Measurements from ENCODE around the gene ANO5. TPM values are rescaled to one million over a fixed set of nuclear protein-coding genes. Genes with fewer than 3 reads are reported as not detected.

ANO5 gene
- total RNA-seq, 1 donor from 2014 or later = not detected

DNA sequence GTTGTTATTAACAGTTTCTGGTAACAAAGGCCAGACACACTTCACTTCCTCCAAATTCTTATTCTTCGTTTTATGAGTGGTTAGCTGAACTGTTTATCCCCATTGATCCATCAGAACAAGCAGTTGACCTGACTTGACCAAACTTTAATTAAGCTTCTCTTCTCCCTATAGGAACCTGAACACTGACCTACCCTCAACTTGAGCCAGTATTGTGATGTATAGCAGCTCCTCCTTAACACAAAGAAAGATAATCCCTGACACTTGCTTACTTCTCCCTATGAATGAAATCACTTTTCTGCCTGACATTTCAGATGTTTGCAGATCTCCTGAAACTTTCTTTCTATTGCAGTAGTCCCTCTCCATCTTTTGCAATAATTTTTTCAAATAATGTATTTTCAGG, 41.9 kb downstream of the ANO5 start:
- no peak for DNase-seq (ENCODE audit: low spot score in 2 of 2)
- Histone ChIP-seq H3K27ac (no peak overlapping the region), H3K27me3 (no peaks in the 10 kb centered on the region), H3K4me3 (no peak overlapping the region), H3K9me3 (no peaks in the 10 kb centered on the region), H3K36me3 (no peaks in the 10 kb centered on the region), H3K4me1 (no peaks in the 10 kb centered on the region)
- TF ChIP-seq, protein P1, sequence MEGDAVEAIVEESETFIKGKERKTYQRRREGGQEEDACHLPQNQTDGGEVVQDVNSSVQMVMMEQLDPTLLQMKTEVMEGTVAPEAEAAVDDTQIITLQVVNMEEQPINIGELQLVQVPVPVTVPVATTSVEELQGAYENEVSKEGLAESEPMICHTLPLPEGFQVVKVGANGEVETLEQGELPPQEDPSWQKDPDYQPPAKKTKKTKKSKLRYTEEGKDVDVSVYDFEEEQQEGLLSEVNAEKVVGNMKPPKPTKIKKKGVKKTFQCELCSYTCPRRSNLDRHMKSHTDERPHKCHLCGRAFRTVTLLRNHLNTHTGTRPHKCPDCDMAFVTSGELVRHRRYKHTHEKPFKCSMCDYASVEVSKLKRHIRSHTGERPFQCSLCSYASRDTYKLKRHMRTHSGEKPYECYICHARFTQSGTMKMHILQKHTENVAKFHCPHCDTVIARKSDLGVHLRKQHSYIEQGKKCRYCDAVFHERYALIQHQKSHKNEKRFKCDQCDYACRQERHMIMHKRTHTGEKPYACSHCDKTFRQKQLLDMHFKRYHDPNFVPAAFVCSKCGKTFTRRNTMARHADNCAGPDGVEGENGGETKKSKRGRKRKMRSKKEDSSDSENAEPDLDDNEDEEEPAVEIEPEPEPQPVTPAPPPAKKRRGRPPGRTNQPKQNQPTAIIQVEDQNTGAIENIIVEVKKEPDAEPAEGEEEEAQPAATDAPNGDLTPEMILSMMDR (IDR thresholded peaks at IDR 0.05) = no peak
- intact Hi-C loops (cut with DNase I) = no loop called here

DNA sequence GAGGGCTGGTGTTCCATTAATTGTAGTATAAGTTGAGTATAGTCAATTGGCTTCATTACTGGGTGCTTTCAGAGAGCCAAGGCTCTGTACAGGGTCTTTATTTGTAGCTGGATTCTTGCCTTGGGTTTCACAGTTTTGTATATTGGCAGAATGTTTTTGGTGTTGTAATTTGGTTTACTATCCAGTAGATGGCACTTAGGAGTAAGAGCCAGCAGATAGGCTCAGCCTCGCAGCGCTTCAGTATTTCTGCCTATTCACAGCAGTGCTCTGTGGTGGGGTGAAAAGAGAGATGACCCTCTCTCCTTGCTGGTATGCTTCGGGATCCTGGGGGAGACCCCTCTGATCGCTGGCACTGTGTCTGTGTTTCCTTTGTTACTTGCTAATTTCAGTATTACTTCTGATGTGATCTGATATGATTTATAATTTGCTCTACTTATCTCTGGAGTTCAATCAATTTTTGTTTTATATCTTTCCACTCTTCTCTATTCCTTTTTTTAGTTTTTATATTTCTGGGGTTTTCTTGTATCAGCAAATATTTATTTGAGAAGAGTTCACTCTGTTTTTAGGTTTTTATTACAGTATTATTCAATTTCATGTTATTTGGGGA, 52.2 kb downstream of the ANO5 start:
- Histone ChIP-seq H3K4me1 (no peaks in the 10 kb centered on the region), H3K9me3 (no peaks in the 10 kb centered on the region), H3K4me3 (no peak overlapping the region), H3K36me3 (no peaks in the 10 kb centered on the region), H3K27ac (no peak overlapping the region), H3K27me3 (no peaks in the 10 kb centered on the region)
- TF ChIP-seq, protein P1 (IDR thresholded peaks at IDR 0.05) = peak in 2 of 3 experiments; percentile 47 to 55
- peak in 1 of 2 donors; percentile 63 for DNase-seq (ENCODE audit: low spot score in 2 of 2)
- intact Hi-C loops (cut with DNase I) = loop anchor here (5.0 kb wide), 1 partner anchor 542 kb away; no protein-coding TSS in a partner anchor

DNA sequence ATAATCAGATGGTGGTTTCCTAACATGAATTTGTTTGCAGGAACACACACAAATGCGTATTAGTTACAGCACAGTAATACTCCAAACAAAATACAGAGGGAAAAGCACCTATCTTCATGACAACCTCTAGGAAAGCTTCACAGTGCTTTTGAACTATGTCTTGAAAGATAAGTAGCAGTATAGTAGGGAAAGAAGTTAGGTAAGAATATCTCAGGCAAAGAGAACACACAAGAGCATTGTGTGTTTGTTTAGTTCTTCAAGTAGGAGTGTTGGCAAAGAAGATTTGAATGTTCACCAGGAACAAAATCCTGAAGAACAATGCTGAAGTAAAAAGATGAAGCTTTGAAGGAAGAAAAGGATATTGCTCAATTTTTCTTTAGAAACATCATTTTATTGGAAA, 54.1 kb downstream of the ANO5 start:
- H3K27ac ChIP-seq = no peak overlapping the region
- TF ChIP-seq, protein P1 (IDR thresholded peaks at IDR 0.05) = no peak
- intact Hi-C loops (cut with DNase I) = loop anchor here (5.0 kb wide), 1 partner anchor 540 kb away; no protein-coding TSS in a partner anchor
- H3K9me3 ChIP-seq = no peaks in the 10 kb centered on the region
- H3K4me3 ChIP-seq = no peak overlapping the region
- no peaks in the 10 kb centered on the region for H3K4me1 ChIP-seq
- no peaks in the 10 kb centered on the region for H3K36me3 ChIP-seq
- no peaks in the 10 kb centered on the region for H3K27me3 ChIP-seq
- no peak for DNase-seq (ENCODE audit: low spot score in 2 of 2)

DNA sequence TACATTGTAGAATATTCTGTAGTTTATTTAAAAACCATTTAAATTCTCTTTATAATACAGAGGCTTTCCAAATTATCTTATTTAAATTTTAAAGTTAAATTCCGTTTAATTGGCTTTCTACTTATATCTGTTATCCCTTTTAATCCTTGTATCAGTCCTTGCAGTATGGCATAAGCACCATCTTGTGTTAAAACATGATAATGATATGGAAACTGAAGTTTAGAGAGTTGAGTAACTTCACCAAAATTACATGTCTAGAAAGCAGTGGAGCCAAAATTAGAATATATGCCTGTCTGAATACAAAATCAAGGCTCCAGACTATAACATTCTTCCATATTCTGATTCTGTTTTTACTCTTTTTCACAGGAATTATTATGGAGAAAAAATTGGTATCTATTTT, 57.0 kb downstream of the ANO5 start:
- TF ChIP-seq, protein P1 (IDR thresholded peaks at IDR 0.05) = no peak
- Histone ChIP-seq H3K9me3 (no peaks in the 10 kb centered on the region), H3K27me3 (no peaks in the 10 kb centered on the region), H3K4me3 (no peak overlapping the region), H3K36me3 (no peaks in the 10 kb centered on the region), H3K27ac (no peak overlapping the region), H3K4me1 (no peaks in the 10 kb centered on the region)
- DNase-seq (ENCODE audit: low spot score in 2 of 2) = no peak
- intact Hi-C loops (cut with DNase I) = loop anchor here (5.0 kb wide), 1 partner anchor 537 kb away; no protein-coding TSS in a partner anchor

DNA sequence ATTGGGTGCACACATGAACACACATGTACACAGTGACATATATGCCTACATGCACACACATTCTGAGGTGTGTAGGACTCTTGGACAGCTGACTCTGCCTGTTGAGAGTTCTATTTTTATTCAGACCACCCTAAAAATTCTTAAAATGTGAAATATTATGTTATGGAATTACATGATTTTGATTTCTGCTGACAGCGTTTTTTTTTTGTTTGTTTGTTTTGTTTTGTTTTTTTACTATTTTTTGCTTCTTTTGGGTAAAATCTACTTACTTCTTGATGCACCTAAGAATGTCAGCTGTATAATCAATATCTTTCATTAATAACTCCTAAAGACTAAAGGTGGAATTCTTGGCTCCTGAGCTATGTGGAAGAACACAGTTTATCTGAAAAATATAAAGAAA, 64.0 kb downstream of the ANO5 start:
- Histone ChIP-seq H3K36me3 (no peaks in the 10 kb centered on the region), H3K9me3 (no peaks in the 10 kb centered on the region), H3K4me3 (no peak overlapping the region), H3K27ac (no peak overlapping the region), H3K27me3 (no peaks in the 10 kb centered on the region), H3K4me1 (no peaks in the 10 kb centered on the region)
- TF ChIP-seq, protein P1 (IDR thresholded peaks at IDR 0.05) = no peak
- no peak for DNase-seq (ENCODE audit: low spot score in 2 of 2)
- intact Hi-C loops (cut with DNase I) = no loop called here
